DMS53 (cell line): ENCODE data around the gene OSGIN1.
A peak's percentile ranks its signal among the peaks of the same experiment; 100 is the strongest.

Source experiments
- DNase-seq: peaks from one replicate; lab custom pipeline; 2025; lab: John Stamatoyannopoulos, UW

OSGIN1 gene, protein sequence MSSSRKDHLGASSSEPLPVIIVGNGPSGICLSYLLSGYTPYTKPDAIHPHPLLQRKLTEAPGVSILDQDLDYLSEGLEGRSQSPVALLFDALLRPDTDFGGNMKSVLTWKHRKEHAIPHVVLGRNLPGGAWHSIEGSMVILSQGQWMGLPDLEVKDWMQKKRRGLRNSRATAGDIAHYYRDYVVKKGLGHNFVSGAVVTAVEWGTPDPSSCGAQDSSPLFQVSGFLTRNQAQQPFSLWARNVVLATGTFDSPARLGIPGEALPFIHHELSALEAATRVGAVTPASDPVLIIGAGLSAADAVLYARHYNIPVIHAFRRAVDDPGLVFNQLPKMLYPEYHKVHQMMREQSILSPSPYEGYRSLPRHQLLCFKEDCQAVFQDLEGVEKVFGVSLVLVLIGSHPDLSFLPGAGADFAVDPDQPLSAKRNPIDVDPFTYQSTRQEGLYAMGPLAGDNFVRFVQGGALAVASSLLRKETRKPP

GRCh38 chr16:83952940-83953795 lies at the start of gene OSGIN1:
TSS of gene OSGIN1 (plus strand) at chr16:83953240. CDS start at chr16:83957672, 4,432 bp downstream.
- DNase-seq = peak; percentile 92

GRCh38 chr16:83903751-83904150 lies 49.3 kb upstream of the OSGIN1 start:
- no peak for DNase-seq

GRCh38 chr16:83906683-83907082 lies 46.4 kb upstream of the OSGIN1 start:
- DNase-seq = no peak

DNA sequence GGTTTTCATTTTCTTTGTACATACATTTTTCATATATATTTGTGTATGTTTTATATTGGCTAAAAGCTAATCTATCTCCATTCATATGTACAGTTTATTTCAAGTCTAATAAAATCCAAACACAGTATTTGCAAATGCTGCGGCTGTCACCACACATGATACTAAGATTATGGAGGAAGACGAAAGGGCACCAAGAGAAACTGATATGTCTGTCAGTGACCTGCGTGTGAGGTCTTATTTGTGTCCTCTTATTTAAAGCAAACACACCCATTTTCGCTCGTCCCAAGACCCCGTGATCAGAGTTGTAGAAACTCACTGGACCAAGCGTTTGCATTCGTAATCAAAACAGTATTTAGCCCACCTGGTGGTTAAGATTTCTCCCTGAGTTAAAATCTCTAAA lies 45.9 kb upstream of the OSGIN1 start:
- no peak for DNase-seq

DNA sequence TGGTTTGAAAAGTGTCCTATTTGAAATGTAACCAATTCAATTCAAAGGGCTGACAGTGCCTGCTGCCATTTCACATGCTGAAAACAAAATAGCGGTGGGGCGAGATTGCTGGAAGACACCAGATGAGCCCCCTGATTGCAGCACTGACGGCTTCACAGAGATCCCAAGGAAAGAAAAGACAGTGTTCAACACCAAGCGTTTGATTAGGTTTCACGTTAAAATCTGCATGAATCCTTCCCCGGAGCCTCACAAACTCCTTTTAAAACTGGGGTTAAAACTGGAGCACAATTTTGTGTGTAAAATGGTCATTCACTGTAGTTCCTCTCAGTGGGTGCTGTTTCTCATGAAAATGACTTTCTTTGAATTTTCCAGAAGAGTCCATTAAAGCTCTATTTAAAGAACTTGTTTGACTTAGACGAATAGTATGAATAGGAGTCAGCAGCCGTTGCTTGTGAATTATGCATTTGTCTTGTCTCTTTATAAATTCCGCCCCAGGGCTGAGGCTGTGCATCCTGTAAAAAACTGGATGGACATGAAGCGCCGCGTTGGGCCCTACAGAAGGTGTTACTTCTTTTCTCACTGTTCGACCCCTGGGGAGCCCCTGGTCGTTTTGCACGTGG lies 45.3 kb upstream of the OSGIN1 start:
- no peak for DNase-seq

DNA sequence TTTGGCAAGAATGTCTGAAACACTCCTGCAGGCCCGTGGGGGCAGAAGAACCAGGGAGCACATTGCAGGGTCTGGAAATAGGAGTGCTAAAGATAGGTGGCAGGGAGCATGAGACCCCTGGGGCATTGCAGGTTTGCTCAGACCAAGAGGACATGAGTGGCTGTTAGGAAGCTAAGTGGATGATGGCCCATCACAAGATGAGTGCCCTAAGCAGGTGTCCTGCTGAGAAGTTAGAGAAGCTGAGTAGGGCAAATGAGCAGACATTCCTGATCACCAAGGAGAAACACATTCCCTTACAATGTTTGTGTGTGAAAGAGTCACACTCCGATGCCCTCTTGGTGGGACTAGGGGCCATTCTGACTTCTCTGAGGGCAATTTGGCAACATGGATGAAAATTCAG lies 44.2 kb upstream of the OSGIN1 start:
- DNase-seq = no peak

GRCh38 chr16:83911290-83911689 lies 41.8 kb upstream of the OSGIN1 start:
- DNase-seq = no peak

DNA sequence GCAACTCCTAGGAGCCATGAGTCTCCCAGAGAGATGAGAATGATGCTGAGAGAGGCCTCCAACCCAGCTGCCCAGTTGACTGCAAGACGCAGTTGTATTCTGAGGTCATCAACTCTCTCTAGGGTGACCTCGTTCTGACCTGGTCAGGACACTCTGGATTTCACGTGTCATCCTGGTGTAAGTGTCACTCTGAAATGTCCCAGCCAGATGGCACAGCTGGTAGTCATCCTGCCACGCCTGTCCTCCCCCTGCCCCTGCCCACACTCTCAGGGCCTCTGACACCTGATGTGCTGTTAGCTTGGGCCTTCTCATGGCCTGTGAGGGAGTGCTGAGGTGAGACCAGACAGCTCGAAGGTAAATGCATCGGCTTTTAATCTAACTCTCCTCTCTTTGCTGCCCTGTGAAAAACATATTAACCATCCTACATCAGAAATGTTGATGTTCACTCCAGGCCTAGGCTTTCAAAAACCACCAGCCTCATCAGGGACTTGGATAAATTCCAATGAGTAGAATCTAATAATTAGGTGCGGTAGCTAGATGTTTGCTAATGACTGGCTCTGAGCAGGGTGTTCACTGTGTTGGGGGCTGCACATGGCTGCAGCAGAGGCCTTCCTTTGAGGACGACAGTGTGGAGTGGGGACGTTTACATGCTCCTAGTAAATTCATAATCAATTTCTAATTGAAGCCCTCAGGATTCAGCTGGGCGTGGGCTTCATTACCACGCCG lies 40.4 kb upstream of the OSGIN1 start:
- DNase-seq = no peak

- no peak for DNase-seq
These were observed 39.8 kb upstream of the OSGIN1 start for GRCh38 chr16:83913245-83913633.

GRCh38 chr16:83914091-83914710 lies 38.8 kb upstream of the OSGIN1 start:
- no peak for DNase-seq

GRCh38 chr16:83915081-83915480 lies 38.0 kb upstream of the OSGIN1 start:
- DNase-seq = no peak

DNA sequence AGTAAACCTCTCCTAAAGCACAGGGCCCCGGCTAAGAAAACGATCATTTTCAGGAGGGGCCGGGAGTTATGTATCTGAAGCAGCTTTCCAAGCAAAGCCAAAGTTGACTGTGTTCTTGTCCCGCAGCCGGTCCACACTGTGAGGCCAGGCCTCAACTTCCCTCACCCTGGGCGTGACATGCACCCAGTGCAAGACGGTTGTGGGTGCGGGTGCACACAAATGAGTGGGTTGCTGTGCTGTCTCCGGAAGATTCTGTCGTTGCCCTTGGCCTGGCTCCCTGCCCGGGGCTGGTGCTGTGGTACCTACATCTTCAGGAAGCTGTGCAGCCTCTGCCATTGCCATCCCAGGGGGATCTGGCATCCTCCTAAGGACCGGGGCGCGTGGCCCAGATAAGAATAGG lies 37.5 kb upstream of the OSGIN1 start:
- no peak for DNase-seq

DNA sequence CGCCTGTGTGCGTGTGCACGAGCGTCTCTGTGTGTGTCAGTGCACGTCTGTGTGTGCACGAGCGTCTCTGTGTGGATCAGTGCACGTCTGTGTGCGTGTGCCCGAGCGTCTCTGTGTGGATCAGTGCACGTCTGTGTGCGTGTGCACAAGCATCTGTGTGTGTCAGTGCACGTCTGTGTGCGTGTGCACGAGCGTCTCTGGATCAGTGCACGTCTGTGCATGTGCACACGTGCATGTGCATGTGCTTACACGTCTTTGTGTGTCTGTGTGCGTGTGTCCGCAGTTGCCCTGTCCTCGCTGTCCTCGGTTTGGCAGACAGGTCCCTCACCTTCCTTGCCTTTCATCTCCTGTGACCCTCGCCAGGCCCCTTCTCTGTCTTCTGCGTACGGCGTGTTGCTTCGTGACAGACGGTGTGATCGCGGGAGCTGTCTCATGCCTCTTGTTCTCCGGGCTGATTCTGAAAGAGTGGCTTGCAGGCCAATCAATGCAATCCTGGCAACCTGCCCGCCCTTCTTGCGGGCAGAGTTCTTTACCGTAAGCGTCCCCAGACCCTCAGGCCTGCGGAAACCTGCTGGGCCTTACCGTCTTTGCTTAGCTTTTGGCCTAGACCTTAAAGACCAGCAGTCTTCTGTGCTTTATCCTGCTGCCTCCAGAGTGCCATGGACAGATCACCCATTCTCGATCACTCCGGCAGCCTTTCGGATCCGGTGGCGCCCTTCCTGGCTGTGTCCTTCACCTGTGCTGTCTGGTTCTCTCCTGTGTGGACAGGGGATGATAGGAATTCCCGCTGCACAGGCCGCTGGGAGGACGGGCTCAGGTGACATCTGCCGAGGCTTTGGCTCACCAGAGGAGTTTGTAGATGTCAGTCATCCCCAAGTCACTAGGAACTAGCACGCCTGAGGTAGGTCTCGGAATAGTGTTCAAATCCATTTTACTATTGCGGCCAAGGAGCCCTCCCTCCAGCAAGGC lies 35.6 kb upstream of the OSGIN1 start:
- no peak for DNase-seq

DNA sequence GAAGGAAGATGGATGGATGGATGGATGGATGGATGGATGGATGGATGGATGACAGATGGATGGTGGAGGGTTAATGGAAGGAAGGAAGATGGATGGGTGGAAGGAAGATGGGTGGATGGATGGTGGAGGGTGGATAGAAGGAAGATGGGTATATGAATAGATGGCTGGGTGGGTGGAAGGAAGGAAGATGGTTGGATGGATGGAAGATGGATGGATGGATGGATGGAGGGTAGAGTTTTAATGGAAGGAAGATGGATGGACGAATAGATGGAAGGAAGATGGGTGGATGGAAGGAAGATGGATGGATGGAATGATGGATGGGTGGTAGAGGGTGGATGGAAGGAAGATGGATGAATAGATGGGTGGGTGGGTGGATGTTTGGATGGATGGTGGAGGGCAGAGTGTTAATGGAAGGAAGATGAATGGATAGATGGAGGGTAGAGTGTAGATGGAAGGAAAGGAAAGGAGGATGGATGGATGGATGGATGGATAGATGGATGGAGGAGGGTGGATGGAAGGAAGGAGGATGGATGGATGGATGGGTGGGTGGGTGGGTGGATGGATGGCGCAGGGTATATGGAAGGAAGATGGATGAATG lies 32.0 kb upstream of the OSGIN1 start:
- no peak for DNase-seq

GRCh38 chr16:83923581-83924365 lies 29.3 kb upstream of the OSGIN1 start:
- no peak for DNase-seq

GRCh38 chr16:83924686-83925085 lies 28.4 kb upstream of the OSGIN1 start:
- no peak for DNase-seq

- no peak for DNase-seq
These were observed 27.7 kb upstream of the OSGIN1 start for GRCh38 chr16:83925095-83925905.
